Keratinocyte (primary cell): ENCODE data around the gene POP4. TPM values are rescaled to one million over a fixed set of nuclear protein-coding genes. Genes with fewer than 3 reads are reported as not detected.

ENCODE experiments used
- DNase-seq: peaks from one replicate; pipeline ENCODE4 v3.0.0-alpha.2; 2011; ENCODE audit warnings: low read depth, missing footprints, low spot score
- FAIRE-seq: peaks from 2 replicates; lab custom pipeline; 2011; peaks lifted over from hg19 to GRCh38; lab: Jason Lieb, UNC
- H2AFZ ChIP-seq: 2 replicates; pipeline ENCODE4 v1.6.0; 2012; ENCODE audit warnings: low read length, control low read depth, inconsistent platforms; ENCODE audit not compliant: control insufficient read depth
- H3K27ac ChIP-seq: 2 replicates; pipeline ENCODE4 v1.5.1; 2011; ENCODE audit warnings: low read length; ENCODE audit not compliant: control insufficient read depth, insufficient read depth
- H3K27me3 ChIP-seq: 3 replicates; pipeline ENCODE4 v1.6.0; 2011; ENCODE audit warnings: low read length; ENCODE audit not compliant: control insufficient read depth, insufficient read depth; ENCODE audit errors: extremely low read depth
- H3K36me3 ChIP-seq, 2 experiments: 2 replicates in 1 of 2; 3 replicates in 1 of 2; pipeline ENCODE4 v1.5.1; 2011; ENCODE audit warnings: low read length in 2 of 2, mild to moderate bottlenecking in 1 of 2; ENCODE audit not compliant: control insufficient read depth in 2 of 2, insufficient read depth in 2 of 2; ENCODE audit errors: extremely low read depth in 1 of 2
- H3K4me1 ChIP-seq: 3 replicates; pipeline ENCODE4 v1.5.1; 2011; ENCODE audit warnings: low read length; ENCODE audit not compliant: control insufficient read depth, insufficient read depth; ENCODE audit errors: extremely low read depth
- H3K4me2 ChIP-seq: 3 replicates; pipeline ENCODE4 v1.6.0; 2011; ENCODE audit warnings: low read depth, low read length; ENCODE audit not compliant: control insufficient read depth, insufficient read depth; ENCODE audit errors: extremely low read depth
- H3K4me3 ChIP-seq, 3 experiments: fragments of 200-600 bp in 1 of 3; sonication (generic) in 1 of 3; 2 replicates in 2 of 3; 3 replicates in 1 of 3; pipeline ENCODE4 v1.5.1; 2011 to 2016; ENCODE audit warnings: low read length in 3 of 3, mild to moderate bottlenecking in 3 of 3, control low read depth in 2 of 3, inconsistent platforms in 1 of 3, low read depth in 1 of 3, mixed read lengths in 1 of 3, mixed run types in 1 of 3, moderate library complexity in 1 of 3; ENCODE audit not compliant: control insufficient read depth in 2 of 3, insufficient read depth in 2 of 3; ENCODE audit errors: extremely low read depth in 1 of 3
- H3K79me2 ChIP-seq: 2 replicates; pipeline ENCODE4 v1.6.0; 2012; ENCODE audit warnings: low read length; ENCODE audit not compliant: control insufficient read depth, insufficient read depth
- H3K9ac ChIP-seq: 3 replicates; pipeline ENCODE4 v1.6.0; 2011; ENCODE audit warnings: low read length; ENCODE audit not compliant: control insufficient read depth, insufficient read depth; ENCODE audit errors: extremely low read depth
- H3K9me1 ChIP-seq: 3 replicates; pipeline ENCODE4 v1.6.0; 2011; ENCODE audit warnings: low read length; ENCODE audit not compliant: control insufficient read depth, insufficient read depth; ENCODE audit errors: extremely low read depth
- H3K9me3 ChIP-seq: 2 replicates; pipeline ENCODE4 v1.5.1; 2012; ENCODE audit warnings: low read depth, low read length; ENCODE audit not compliant: control insufficient read depth
- H4K20me1 ChIP-seq: 3 replicates; pipeline ENCODE4 v1.6.0; 2011; ENCODE audit warnings: low read length; ENCODE audit not compliant: control insufficient read depth, insufficient read depth; ENCODE audit errors: extremely low read depth
- EZH2 ChIP-seq: IDR thresholded peaks from one replicate; pipeline ENCODE4 v1.6.1; 2012; ENCODE audit warnings: inconsistent platforms, mild to moderate bottlenecking, low read length, moderate library complexity
- dilution Hi-C: fragments of 300-500 bp; cut with MboI; formaldehyde crosslinking; loops from one replicate; pipeline ENCODE4 v1.7.0; 2020; ENCODE audit warnings: low sequenced_read_pairs; ENCODE audit not compliant: extremely low pct_ligation_motif_present
- polyA plus RNA-seq, 5 experiments: library from polyadenylated mRNA; depleted of rRNA in 3 of 5; stranded (reverse) in 3 of 5; stranded (forward) in 1 of 5; unstranded in 1 of 5; fragments of >200 nt; gene quantifications; 1 replicate in 1 of 5; 2 replicates in 3 of 5; 3 replicates in 1 of 5; pipeline versions ENCODE4 v1.2.1 to v1.2.3, GENCODE V29; 2011 to 2012; ENCODE audit warnings: missing spikeins in 2 of 5, low read depth in 1 of 5, low replicate concordance in 1 of 5
- TF ChIP-seq, protein P1 (sequence below), 3 experiments: IDR thresholded peaks in 1 of 3; conservative IDR thresholded peaks in 1 of 3; optimal IDR thresholded peaks in 1 of 3; 2 replicates in 2 of 3; 3 replicates in 1 of 3; pipeline versions ENCODE3 to v1.5.1; 2011; ENCODE audit warnings: low read length in 3 of 3, mild to moderate bottlenecking in 3 of 3, moderate library complexity in 2 of 3, control low read depth in 1 of 3, inconsistent platforms in 1 of 3; ENCODE audit not compliant: insufficient read depth in 2 of 3; ENCODE audit errors: extremely low read depth in 1 of 3

Gene POP4
- polyA plus RNA-seq, 1 donor (not counting 4 experiments of a cell fraction or from before 2014, with no cell fraction given), result 104 TPM

- dilution Hi-C loops, result no loop called here
Measured at GRCh38 chr19:29579308-29579910, 26.7 kb upstream of the POP4 start.

DNA sequence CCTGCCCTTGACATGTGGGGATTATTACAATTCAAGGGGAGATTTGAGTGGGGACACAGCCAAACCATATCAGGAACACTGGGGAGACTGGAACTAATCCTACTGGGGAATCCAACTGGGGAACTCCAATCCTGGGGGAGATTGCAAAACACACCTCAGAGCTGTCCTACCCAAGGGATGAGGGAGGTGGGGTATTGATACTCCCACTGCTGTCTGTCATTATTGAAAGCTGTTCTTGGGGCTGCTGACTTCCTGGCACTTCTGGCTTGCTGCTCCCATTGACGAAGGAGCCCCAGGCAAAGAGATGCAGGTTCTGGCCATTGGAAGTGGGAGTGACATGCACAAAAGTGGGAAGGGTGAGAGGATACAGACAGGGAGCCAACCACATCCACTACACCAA lies 24.7 kb upstream of the POP4 start:
- TF ChIP-seq, protein P1, sequence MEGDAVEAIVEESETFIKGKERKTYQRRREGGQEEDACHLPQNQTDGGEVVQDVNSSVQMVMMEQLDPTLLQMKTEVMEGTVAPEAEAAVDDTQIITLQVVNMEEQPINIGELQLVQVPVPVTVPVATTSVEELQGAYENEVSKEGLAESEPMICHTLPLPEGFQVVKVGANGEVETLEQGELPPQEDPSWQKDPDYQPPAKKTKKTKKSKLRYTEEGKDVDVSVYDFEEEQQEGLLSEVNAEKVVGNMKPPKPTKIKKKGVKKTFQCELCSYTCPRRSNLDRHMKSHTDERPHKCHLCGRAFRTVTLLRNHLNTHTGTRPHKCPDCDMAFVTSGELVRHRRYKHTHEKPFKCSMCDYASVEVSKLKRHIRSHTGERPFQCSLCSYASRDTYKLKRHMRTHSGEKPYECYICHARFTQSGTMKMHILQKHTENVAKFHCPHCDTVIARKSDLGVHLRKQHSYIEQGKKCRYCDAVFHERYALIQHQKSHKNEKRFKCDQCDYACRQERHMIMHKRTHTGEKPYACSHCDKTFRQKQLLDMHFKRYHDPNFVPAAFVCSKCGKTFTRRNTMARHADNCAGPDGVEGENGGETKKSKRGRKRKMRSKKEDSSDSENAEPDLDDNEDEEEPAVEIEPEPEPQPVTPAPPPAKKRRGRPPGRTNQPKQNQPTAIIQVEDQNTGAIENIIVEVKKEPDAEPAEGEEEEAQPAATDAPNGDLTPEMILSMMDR (optimal IDR thresholded peaks at IDR 0.05 in 1 of 3, IDR thresholded peaks at IDR 0.05 in 1 of 3, conservative IDR thresholded peaks at IDR 0.05 in 1 of 3; ENCODE audit: extremely low read depth in 1 of 3, insufficient read depth in 2 of 3, low read length in 3 of 3), result no peak
- TF ChIP-seq EZH2, result no peak
- Histone ChIP-seq H3K4me3 (no peak overlapping the region), H4K20me1 (no peaks in the 10 kb centered on the region), H2AFZ (no peak overlapping the region), H3K9ac (no peak overlapping the region), H3K4me1 (no peaks in the 10 kb centered on the region), H3K4me2 (no peak overlapping the region), H3K79me2 (no peaks in the 10 kb centered on the region), H3K36me3 (no peaks in the 10 kb centered on the region), H3K27me3 (no peaks in the 10 kb centered on the region), H3K9me1 (no peaks in the 10 kb centered on the region), H3K27ac (no peak overlapping the region), H3K9me3 (no peaks in the 10 kb centered on the region)
- dilution Hi-C loops, result no loop called here
- no peak for FAIRE-seq
- no peak for DNase-seq

More at GRCh38 chr19:29579308-29579910, 26.7 kb upstream of the POP4 start:
- FAIRE-seq, result no peak
- H4K20me1 ChIP-seq, result no peaks in the 10 kb centered on the region
- H3K27me3 ChIP-seq, result peaks cover 7% of the 10 kb centered on the region
- H2AFZ ChIP-seq, result no peak overlapping the region
- H3K4me2 ChIP-seq, result no peak overlapping the region
- H3K27ac ChIP-seq, result no peak overlapping the region
- no peaks in the 10 kb centered on the region for H3K36me3 ChIP-seq
- H3K4me1 ChIP-seq, result no peaks in the 10 kb centered on the region
- no peaks in the 10 kb centered on the region for H3K79me2 ChIP-seq
- TF ChIP-seq EZH2, result no peak
- TF ChIP-seq, protein P1 (optimal IDR thresholded peaks at IDR 0.05 in 1 of 3, IDR thresholded peaks at IDR 0.05 in 1 of 3, conservative IDR thresholded peaks at IDR 0.05 in 1 of 3; ENCODE audit: extremely low read depth in 1 of 3, insufficient read depth in 2 of 3, low read length in 3 of 3), result no peak
- no peaks in the 10 kb centered on the region for H3K9me3 ChIP-seq
- no peak overlapping the region for H3K4me3 ChIP-seq
- no peak overlapping the region for H3K9ac ChIP-seq
- no peak for DNase-seq
- no peaks in the 10 kb centered on the region for H3K9me1 ChIP-seq
